Activated CD4-positive, alpha-beta T cell treated with anti-CD3 and anti-CD28 coated beads for 36 hours (primary cell): Measurements from ENCODE around the gene MRPS25. TPM values are rescaled to one million over a fixed set of nuclear protein-coding genes. Genes with fewer than 3 reads are reported as not detected.

Experiments
- ATAC-seq: fragments of 200-7000 bp; cut with Tn5 transposase; one replicate; pipeline ENCODE4 v1.10.0; 2021; ENCODE audit warnings: mild to moderate bottlenecking, moderate library complexity
- CTCF ChIA-PET: fragments of 350-600 bp; sonication (Branson Sonifier 250); formaldehyde crosslinking; loops from one replicate; lab custom pipeline; 2021; ENCODE audit warnings: antibody characterized with exemption; lab: Charles Lee
- POLR2A ChIA-PET: fragments of 350-600 bp; sonication (Branson Sonifier 250); formaldehyde crosslinking; loops from one replicate; lab custom pipeline; 2021; ENCODE audit warnings: antibody characterized with exemption, inconsistent platforms; lab: Charles Lee
- DNase-seq: peaks from one replicate; pipeline ENCODE4 v3.0.0-alpha.2; 2020
- H3K27ac Mint-ChIP-seq: one replicate; pipeline ENCODE4 v1.8.0; 2021; ENCODE audit warnings: mixed read lengths
- H3K27me3 Mint-ChIP-seq: one replicate; pipeline ENCODE4 v1.8.0; 2021; ENCODE audit warnings: mixed read lengths
- H3K36me3 Mint-ChIP-seq: one replicate; pipeline ENCODE4 v1.8.0; 2021; ENCODE audit warnings: low read depth, mixed read lengths
- H3K4me1 Mint-ChIP-seq: one replicate; pipeline ENCODE4 v1.8.0; 2021; ENCODE audit warnings: mixed read lengths
- H3K4me3 Mint-ChIP-seq: one replicate; pipeline ENCODE4 v1.8.0; 2021; ENCODE audit warnings: mild to moderate bottlenecking, moderate library complexity, mixed read lengths
- H3K9me3 Mint-ChIP-seq: one replicate; pipeline ENCODE4 v1.8.0; 2021; ENCODE audit warnings: low read depth, mixed read lengths
- intact Hi-C, 2 experiments: fragments of 100-400 bp; cut with DNase I in 1 of 2; cut with micrococcal nuclease in 1 of 2; formaldehyde crosslinking; loops; one replicate each; pipeline versions ENCODE4 v1.14.2 to v1.15.1; 2022 to 2024; cut with DNase I, micrococcal nuclease
- total RNA-seq, 2 experiments: library from RNA; stranded (reverse); gene quantifications; one replicate each; pipeline ENCODE4 v1.2.3, GENCODE V29; 2021

Gene MRPS25
- total RNA-seq, 2 experiments from 2014 or later = 52.3 to 67.0 TPM

DNA sequence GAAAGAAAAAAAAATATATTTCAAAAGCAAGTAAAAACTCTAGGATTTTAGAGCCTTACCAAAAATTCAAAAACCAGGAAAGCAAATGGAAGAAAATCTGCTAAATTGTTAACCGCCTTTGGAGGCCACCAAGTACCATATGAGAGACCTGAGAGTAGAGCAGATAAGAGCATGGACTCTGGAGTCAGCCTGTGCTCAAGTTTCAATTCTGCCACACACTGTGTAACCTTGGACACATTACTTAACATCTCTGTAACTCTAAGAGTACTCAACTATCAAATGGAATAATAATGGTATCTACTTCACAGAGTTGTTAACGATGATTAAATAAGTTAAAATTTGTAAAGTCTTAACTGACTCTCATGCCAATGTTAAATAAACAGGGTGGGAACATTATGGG, 21.1 kb upstream of the MRPS25 start:
- ChIA-PET CTCF (interaction anchor here (0.5 to 1.0 kb wide), 2 partner anchors 35 to 717 kb away, joined by 3 read pairs; no protein-coding TSS in a partner anchor), POLR2A (no interaction called here)
- DNase-seq (no peak), ATAC-seq (no peak)
- Mint-ChIP-seq H3K4me1 (peaks cover under 1% of the 10 kb centered on the region), H3K27ac (no peak overlapping the region), H3K27me3 (no peaks in the 10 kb centered on the region), H3K36me3 (peaks cover 40% of the 10 kb centered on the region), H3K9me3 (no peaks in the 10 kb centered on the region), H3K4me3 (no peak overlapping the region)
- intact Hi-C loops = no loop called here

DNA sequence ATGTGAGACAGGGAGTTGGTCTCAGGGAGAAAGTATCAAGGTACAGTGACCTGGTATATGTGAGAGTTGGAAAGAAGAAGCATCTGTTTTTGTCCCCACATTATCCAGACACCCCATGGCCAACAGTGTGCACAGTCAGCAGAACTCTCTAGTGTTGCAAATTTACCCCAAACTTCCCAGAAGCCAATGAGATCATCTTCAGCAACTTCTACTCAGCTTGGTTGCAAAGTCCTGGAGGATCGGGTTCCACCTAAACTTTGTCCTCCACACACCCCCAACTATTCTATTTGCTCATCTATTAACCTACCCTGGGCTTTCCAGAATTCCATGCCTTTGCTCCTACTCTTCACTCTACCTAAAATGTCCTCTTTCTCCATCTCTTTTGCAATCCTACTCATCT, 18.1 kb upstream of the MRPS25 start:
- Mint-ChIP-seq H3K4me3 (no peak overlapping the region), H3K27ac (no peak overlapping the region), H3K4me1 (no peaks in the 10 kb centered on the region), H3K27me3 (no peaks in the 10 kb centered on the region), H3K36me3 (peaks cover 33% of the 10 kb centered on the region), H3K9me3 (no peaks in the 10 kb centered on the region)
- ATAC-seq (no peak), DNase-seq (no peak)
- POLR2A ChIA-PET = no interaction called here
- intact Hi-C loops = no loop called here
- CTCF ChIA-PET = interaction anchor here (0.5 to 0.9 kb wide), 3 partner anchors 8 to 36 kb away, joined by 3 read pairs; no protein-coding TSS in a partner anchor

DNA sequence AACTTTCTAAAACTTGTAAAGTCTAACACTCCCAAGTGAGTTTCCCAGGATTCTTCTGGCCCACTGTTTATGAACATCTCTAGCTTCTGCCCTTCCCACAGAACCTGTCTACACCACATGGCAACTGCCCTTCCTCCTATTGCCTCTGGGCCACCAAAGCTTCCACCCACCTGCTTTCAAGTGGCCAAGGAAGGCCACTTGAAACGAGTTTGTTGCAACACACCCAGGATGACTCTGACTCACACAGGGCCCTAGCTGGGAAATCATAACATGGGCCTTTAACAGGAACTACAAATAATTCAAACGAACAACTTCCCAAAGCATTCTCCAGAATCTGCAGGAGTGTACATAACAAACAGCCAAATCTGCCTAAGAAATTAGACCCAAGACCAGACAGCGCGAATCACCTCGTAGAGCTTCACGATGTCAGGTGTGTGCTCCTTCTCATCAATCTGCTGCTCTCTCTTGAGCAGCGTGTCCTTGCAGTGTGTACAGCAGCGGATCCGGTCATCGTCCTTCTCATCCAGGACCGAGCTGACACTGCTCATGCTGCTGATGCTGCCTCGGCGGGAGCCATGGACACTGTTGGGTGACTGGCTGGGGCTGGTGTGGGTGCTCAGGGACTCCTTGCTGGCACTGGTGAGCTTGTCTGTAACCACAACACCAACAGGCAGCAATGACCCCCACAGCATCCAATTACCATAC, 17.0 kb upstream of the MRPS25 start:
- H3K9me3 Mint-ChIP-seq = no peaks in the 10 kb centered on the region
- ChIA-PET POLR2A (no interaction called here), CTCF (no interaction called here)
- intact Hi-C loops = no loop called here
- no peaks in the 10 kb centered on the region for H3K27me3 Mint-ChIP-seq
- peaks cover 43% of the 10 kb centered on the region for H3K36me3 Mint-ChIP-seq
- no peak for DNase-seq
- ATAC-seq = no peak
- no peak overlapping the region for H3K27ac Mint-ChIP-seq
- H3K4me3 Mint-ChIP-seq = no peak overlapping the region
- no peaks in the 10 kb centered on the region for H3K4me1 Mint-ChIP-seq

DNA sequence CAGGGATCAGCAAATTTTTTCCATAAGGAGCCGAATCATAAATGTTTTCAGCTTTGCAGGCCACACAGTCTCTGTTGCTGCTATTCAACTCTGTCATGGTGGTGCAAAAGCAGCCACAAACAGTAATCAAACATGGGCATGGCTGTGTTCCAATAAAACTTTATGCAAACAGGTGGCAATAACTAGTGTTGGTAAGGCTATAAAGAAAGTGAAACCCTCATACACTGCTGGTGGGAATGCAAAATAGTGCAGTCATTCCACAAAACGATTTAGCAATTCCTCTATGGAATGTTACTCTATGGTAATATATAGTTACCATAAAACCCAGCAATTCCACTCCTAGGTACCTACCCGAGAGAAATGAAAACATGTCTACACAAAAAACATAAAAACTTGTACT, 14.0 kb upstream of the MRPS25 start:
- H3K4me1 Mint-ChIP-seq = no peaks in the 10 kb centered on the region
- H3K36me3 Mint-ChIP-seq = peaks cover 47% of the 10 kb centered on the region
- H3K4me3 Mint-ChIP-seq = no peak overlapping the region
- CTCF ChIA-PET = no interaction called here
- POLR2A ChIA-PET = no interaction called here
- no peak overlapping the region for H3K27ac Mint-ChIP-seq
- intact Hi-C loops = no loop called here
- ATAC-seq = no peak
- H3K9me3 Mint-ChIP-seq = no peaks in the 10 kb centered on the region
- H3K27me3 Mint-ChIP-seq = no peaks in the 10 kb centered on the region
- no peak for DNase-seq

DNA sequence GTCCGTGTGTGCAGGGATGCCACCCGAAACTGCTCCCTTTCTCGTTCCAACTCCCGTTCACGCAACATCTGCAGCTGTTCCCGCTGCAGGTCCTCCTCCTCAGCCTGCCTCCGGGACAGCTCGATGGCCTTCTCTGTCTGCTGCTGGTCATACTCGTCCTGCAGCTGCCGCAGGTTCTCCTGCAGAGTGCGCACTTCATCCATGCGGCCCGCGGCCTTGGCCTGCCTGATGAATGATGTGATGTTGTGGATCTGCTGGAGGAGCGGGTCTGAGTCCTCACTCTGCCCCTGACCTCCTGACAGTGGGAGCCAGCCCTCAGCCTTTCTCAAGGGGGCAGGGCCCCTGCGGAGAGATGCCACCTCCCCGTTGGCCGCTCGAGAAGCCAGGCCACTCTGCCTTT, 9.4 kb upstream of the MRPS25 start:
- ChIA-PET POLR2A (no interaction called here), CTCF (no interaction called here)
- Mint-ChIP-seq H3K27ac (no peak overlapping the region), H3K4me1 (peaks cover 2% of the 10 kb centered on the region), H3K4me3 (no peak overlapping the region), H3K9me3 (no peaks in the 10 kb centered on the region), H3K36me3 (peaks cover 39% of the 10 kb centered on the region), H3K27me3 (no peaks in the 10 kb centered on the region)
- no peak for ATAC-seq
- intact Hi-C loops = loop anchor here in 1 of 2 experiments (2.0 kb wide), 1 partner anchor 16 kb away; no protein-coding TSS in a partner anchor
- DNase-seq = no peak

DNA sequence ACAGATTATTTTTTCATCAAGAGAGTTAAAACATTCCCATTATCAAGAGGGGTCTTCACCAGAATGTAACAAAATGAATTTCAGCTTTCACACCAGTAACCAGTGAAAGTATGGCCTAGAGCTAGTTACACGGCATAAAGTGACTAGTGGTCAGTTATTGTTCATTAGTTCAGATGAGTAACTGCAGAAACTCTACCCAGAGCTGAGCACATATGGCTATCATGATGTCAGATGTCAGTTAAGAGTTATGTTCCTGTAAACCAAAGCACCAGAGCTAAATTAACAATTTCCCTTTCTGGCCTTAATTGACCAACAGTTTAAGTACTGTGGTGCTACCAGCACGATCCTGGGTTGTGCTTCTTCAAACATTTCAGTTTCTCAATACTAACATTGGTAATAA, 6.6 kb upstream of the MRPS25 start:
- Mint-ChIP-seq H3K4me3 (no peak overlapping the region), H3K27me3 (no peaks in the 10 kb centered on the region), H3K4me1 (peaks cover 2% of the 10 kb centered on the region), H3K9me3 (no peaks in the 10 kb centered on the region), H3K27ac (no peak overlapping the region), H3K36me3 (peaks cover 22% of the 10 kb centered on the region)
- POLR2A ChIA-PET = no interaction called here
- no peak for DNase-seq
- intact Hi-C loops = no loop called here
- CTCF ChIA-PET = interaction anchor here (0.5 kb wide), 1 partner anchor 196 kb away, joined by 3 read pairs; no protein-coding TSS in a partner anchor
- no peak for ATAC-seq

DNA sequence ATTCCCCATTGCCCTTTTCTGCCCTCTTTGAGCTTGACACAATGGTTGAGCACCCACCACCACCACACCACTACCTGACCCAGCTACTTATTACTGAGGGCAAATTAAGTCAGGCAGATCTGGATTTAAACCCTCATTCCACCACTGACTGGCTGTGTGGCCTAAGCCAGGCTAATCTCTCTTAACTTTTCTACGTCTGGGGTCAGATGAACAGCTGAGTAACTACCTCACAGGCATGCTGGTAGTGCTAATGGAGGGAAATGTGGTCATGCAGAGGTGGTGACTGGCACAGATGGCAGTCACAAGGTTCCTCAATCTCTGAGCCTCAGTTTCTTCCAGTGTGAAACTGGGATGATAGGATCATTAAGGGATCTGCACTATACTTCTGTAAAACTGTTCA, 4.3 kb upstream of the MRPS25 start:
- POLR2A ChIA-PET = no interaction called here
- Mint-ChIP-seq H3K27ac (no peak overlapping the region), H3K36me3 (peaks cover 13% of the 10 kb centered on the region), H3K27me3 (no peaks in the 10 kb centered on the region), H3K9me3 (no peaks in the 10 kb centered on the region), H3K4me1 (peaks cover 8% of the 10 kb centered on the region), H3K4me3 (no peak overlapping the region)
- intact Hi-C loops = loop anchor here in 1 of 2 experiments (5.0 to 10.0 kb wide), 2 partner anchors 665 to 947 kb away; partner anchors contain the start of genes CHCHD4 and SLC6A6
- DNase-seq (no peak), ATAC-seq (no peak)
- CTCF ChIA-PET = interaction anchor here (0.5 to 1.2 kb wide), 2 partner anchors 23 to 1264 kb away, joined by 3 read pairs; no protein-coding TSS in a partner anchor

DNA sequence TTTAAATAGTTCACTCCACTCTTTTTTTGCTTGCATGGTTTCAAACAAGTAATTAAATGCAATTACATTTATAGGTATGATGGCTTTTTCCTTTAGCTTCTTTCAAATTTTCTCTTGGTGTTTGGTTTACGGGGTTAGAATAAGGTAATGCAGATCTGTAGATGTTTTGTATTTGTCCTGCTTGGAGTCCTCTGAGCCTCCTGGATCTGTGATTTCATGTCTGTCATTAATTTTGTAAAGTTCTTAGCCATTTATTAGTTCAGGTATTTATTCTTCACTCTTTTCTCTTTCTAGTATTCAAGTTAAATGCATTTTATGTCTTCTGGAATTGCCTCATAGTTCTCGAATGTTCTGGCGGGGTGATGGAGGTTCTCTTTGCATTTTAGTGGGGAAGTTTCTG, 1.4 kb upstream of the MRPS25 start:
- Mint-ChIP-seq H3K4me1 (peaks cover 21% of the 10 kb centered on the region), H3K4me3 (no peak overlapping the region), H3K9me3 (no peaks in the 10 kb centered on the region), H3K27ac (no peak overlapping the region), H3K36me3 (peaks cover 19% of the 10 kb centered on the region), H3K27me3 (no peaks in the 10 kb centered on the region)
- ChIA-PET CTCF (interaction anchor here (0.7 to 1.0 kb wide), 2 partner anchors 14 to 15 kb away, joined by 3 read pairs; no protein-coding TSS in a partner anchor), POLR2A (interaction anchor here (0.6 kb wide), 1 partner anchor 185 kb away, joined by 4 read pairs; no protein-coding TSS in a partner anchor)
- no peak for DNase-seq
- intact Hi-C loops = loop anchor here in 1 of 2 experiments (5.0 to 10.0 kb wide), 2 partner anchors 662 to 944 kb away; partner anchors contain the start of genes CHCHD4 and SLC6A6
- no peak for ATAC-seq

DNA sequence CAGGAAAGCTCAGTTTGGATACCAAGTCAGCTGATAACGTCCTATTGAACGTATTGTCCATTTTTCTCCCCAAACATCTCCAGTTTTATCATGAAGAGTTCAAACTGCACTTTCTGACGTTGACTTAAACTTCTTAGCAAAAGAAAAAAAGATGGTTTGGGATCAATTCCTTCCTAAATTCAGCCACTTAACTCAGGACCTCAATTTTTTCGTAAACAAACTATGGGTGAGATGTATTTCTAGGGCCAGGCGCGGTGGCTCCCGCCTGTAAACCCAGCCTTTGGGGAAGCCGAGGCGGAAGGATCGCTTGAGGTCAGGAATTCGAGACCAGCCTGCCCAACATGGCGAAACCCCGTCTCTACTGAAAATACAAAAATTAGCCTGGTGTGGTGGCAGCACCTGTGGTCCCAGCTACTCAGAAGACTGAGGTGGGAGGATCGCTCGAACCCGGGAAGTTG, 464 bp upstream of the MRPS25 start:
- intact Hi-C loops = loop anchor here (1.0 to 10.0 kb wide), 8 partner anchors 10 to 943 kb away; partner anchors contain the start of genes RBSN (in 2 of the 2), CAPN7 (in 1 of the 2), CCDC174 (in 1 of the 2) and CHCHD4 (in 1 of the 2)
- CTCF ChIA-PET = interaction anchor here (0.7 to 2.8 kb wide), 5 partner anchors 12 to 135 kb away, joined by 3 to 13 read pairs (median 3); no protein-coding TSS in a partner anchor
- peaks cover 21% of the 10 kb centered on the region for H3K4me1 Mint-ChIP-seq
- no peak for DNase-seq
- H3K27ac Mint-ChIP-seq = peak overlapping the region; percentile 96
- peak overlapping the region; percentile 96 for H3K4me3 Mint-ChIP-seq
- H3K36me3 Mint-ChIP-seq = peaks cover 22% of the 10 kb centered on the region
- no peaks in the 10 kb centered on the region for H3K9me3 Mint-ChIP-seq
- no peak for ATAC-seq
- POLR2A ChIA-PET = interaction anchor here (0.6 to 1.8 kb wide), 4 partner anchors 22 to 34 kb away, joined by 4 to 8 read pairs (median 4); partner anchors contain the start of gene RBSN
- H3K27me3 Mint-ChIP-seq = no peaks in the 10 kb centered on the region

DNA sequence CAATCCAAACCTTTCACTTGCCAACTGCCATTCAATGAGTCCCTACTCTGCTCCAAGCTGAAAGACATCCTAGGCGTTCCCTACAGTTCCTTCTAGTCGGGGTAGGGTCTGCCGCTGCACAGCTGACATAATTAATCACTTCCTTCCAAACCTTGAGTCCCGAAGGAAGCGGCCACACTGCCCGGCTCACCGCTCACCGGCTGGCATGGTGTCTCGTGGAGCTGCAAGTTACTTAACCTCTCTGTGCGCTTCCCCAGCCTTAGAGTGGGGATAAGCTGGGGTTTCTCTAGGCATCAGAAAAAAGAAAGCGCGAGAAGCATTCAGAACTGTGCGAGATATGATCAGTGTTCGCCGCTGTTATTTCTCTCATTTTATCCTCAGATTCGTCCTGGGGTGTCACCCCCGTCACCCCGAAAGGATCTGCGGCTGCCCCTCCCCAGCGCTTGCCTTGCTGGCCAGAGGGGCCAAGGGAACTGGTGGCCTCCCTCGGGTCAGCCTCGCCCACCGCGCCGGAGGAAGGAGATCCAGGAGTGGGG, 748 bp downstream of the MRPS25 start:
- Mint-ChIP-seq H3K27me3 (no peaks in the 10 kb centered on the region), H3K27ac (peak overlapping the region; percentile 96), H3K4me3 (peak overlapping the region; percentile 96), H3K36me3 (peaks cover 27% of the 10 kb centered on the region), H3K9me3 (no peaks in the 10 kb centered on the region), H3K4me1 (peaks cover 26% of the 10 kb centered on the region)
- CTCF ChIA-PET = interaction anchor here (0.7 to 2.8 kb wide), 3 partner anchors 14 to 139 kb away, joined by 3 to 13 read pairs (median 3); no protein-coding TSS in a partner anchor
- ATAC-seq (peak; percentile 4), DNase-seq (peak; percentile 47)
- POLR2A ChIA-PET = interaction anchor here (0.7 to 1.8 kb wide), 4 partner anchors 27 to 35 kb away, joined by 3 to 5 read pairs (median 4); partner anchors contain the start of gene RBSN
- intact Hi-C loops = loop anchor here (2.0 to 10.0 kb wide), 2 partner anchors 116 to 660 kb away; partner anchors contain the start of gene SLC6A6 (in 1 of the 2)
